ENCODE data around the gene RABGGTB. TPM values are rescaled to one million over a fixed set of nuclear protein-coding genes. Genes with fewer than 3 reads are reported as not detected.
"Not testable (repeated sequence)": the region's sequence is repeated elsewhere in the genome, so short reads cannot be mapped to it uniquely, and the experiment has no call there.

RABGGTB gene
- polyA plus RNA-seq, 3 donors: 6.5 to 84.2 (median 8.1) TPM

DNA sequence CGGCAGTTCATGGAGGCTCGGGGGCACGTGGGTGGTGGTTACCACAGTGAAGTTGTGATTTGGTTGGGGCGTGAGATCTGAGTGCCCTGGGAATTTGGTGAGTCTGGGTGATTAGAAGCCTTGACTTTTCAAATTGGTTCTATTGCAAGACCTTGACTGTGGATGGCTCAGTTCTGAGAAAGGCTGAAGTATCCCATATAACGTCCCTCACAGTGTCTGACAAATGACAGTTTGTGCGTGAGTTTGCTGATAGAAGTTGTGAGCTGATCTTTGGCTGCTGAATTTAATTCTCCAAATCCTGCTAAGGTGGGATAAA is 11.2 kb downstream of the RABGGTB start:
- H3K4me1 Mint-ChIP-seq: no peaks in the 10 kb centered on the region
- no peaks in the 10 kb centered on the region for H3K9me3 Mint-ChIP-seq
- H3K36me3 Mint-ChIP-seq: peaks cover 45 to 69% of the 10 kb centered on the region in 2 donors
- Histone ChIP-seq H3K9me3 (replicated peaks in 1 of 2; ENCODE audit: control insufficient read depth in 1 of 2, insufficient read depth in 1 of 2, low read length in 2 of 2) (no peaks in the 10 kb centered on the region), H4K20me1 (ENCODE audit: insufficient read depth, low read length) (peaks cover 44% of the 10 kb centered on the region), H3K4me1 (ENCODE audit: control insufficient read depth in 1 of 2, insufficient read depth in 2 of 2, low read length in 2 of 2) (no peaks in the 10 kb centered on the region), H3K27me3 (ENCODE audit: control insufficient read depth in 2 of 2, insufficient read depth in 2 of 2, low read length in 2 of 2) (no peaks in the 10 kb centered on the region), H3K9ac (ENCODE audit: insufficient read depth, low read length, poor library complexity, severe bottlenecking) (no peak overlapping the region), H2AFZ (ENCODE audit: insufficient read depth, low read depth, low read length, poor library complexity, severe bottlenecking) (no peak overlapping the region), H3K4me2 (replicated peaks; ENCODE audit: extremely low read depth, low read length, poor library complexity, severe bottlenecking) (no peak overlapping the region), H3K79me2 (ENCODE audit: insufficient read depth, low read length) (peaks cover 11% of the 10 kb centered on the region), H3K27ac (ENCODE audit: low read depth in 1 of 2, low read length in 2 of 2) (no peak overlapping the region), H3K36me3 (replicated peaks in 1 of 2; ENCODE audit: control insufficient read depth in 1 of 2, insufficient read depth in 2 of 2, low read length in 2 of 2) (peaks cover 52 to 67% of the 10 kb centered on the region in 2 donors), H3K4me3 (replicated peaks in 1 of 3; ENCODE audit: low read depth in 2 of 3, low read length in 3 of 3) (no peak overlapping the region)
- intact Hi-C loops (cut with micrococcal nuclease): no loop called here
- H3K27ac Mint-ChIP-seq: peak overlapping the region in 2 of 7 donors; percentile 29 to 66
- H3K27me3 Mint-ChIP-seq (ENCODE audit: low read depth in 3 of 3): no peaks in the 10 kb centered on the region
- TF ChIP-seq, protein P1, sequence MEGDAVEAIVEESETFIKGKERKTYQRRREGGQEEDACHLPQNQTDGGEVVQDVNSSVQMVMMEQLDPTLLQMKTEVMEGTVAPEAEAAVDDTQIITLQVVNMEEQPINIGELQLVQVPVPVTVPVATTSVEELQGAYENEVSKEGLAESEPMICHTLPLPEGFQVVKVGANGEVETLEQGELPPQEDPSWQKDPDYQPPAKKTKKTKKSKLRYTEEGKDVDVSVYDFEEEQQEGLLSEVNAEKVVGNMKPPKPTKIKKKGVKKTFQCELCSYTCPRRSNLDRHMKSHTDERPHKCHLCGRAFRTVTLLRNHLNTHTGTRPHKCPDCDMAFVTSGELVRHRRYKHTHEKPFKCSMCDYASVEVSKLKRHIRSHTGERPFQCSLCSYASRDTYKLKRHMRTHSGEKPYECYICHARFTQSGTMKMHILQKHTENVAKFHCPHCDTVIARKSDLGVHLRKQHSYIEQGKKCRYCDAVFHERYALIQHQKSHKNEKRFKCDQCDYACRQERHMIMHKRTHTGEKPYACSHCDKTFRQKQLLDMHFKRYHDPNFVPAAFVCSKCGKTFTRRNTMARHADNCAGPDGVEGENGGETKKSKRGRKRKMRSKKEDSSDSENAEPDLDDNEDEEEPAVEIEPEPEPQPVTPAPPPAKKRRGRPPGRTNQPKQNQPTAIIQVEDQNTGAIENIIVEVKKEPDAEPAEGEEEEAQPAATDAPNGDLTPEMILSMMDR (IDR thresholded peaks at IDR 0.05): no peak
- 94% methylated on average over 4 of the region's 6 CpGs for WGBS (ENCODE audit: insufficient coverage)
- no peak for DNase-seq
- no peak overlapping the region for H3K4me3 Mint-ChIP-seq

DNA sequence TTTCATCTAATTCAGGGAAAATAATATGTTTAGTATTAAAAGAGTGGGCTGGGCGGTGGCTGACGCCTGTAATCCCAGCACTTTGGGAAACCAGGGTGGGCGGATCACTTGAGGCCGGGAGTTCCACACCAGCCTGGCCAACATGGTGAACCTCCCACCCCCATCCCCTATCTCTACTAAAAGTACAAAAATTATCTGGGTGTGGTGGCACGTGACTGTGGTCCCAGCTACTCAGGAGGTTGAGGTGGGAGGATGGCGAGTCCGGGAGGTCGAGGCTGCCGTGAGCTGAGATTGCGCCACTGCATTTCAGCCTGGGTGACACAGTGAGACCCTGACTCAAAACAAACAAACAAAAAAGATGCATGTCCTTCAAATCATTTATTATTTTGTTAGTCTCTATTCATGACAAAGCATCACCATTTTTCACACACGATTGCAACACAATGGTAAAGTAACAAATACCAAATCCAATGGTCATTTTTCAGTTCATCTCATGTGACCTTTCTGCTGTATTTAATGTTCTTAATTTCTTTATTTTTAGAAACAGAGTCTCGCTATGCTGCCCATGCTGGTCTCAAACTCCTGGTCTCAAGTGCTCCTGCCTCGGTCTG is 11.7 kb downstream of the RABGGTB start:
- peaks cover 41 to 64% of the 10 kb centered on the region in 2 donors for H3K36me3 Mint-ChIP-seq
- no peak overlapping the region for H3K4me3 Mint-ChIP-seq
- Histone ChIP-seq H3K4me1 (ENCODE audit: control insufficient read depth in 1 of 2, insufficient read depth in 2 of 2, low read length in 2 of 2) (no peaks in the 10 kb centered on the region), H3K27ac (ENCODE audit: low read depth in 1 of 2, low read length in 2 of 2) (no peak overlapping the region), H4K20me1 (ENCODE audit: insufficient read depth, low read length) (peaks cover 39% of the 10 kb centered on the region), H3K79me2 (ENCODE audit: insufficient read depth, low read length) (peaks cover 11% of the 10 kb centered on the region), H3K9me3 (replicated peaks in 1 of 2; ENCODE audit: control insufficient read depth in 1 of 2, insufficient read depth in 1 of 2, low read length in 2 of 2) (no peaks in the 10 kb centered on the region), H3K4me3 (replicated peaks in 1 of 3; ENCODE audit: low read depth in 2 of 3, low read length in 3 of 3) (no peak overlapping the region), H2AFZ (ENCODE audit: insufficient read depth, low read depth, low read length, poor library complexity, severe bottlenecking) (no peak overlapping the region), H3K27me3 (ENCODE audit: control insufficient read depth in 2 of 2, insufficient read depth in 2 of 2, low read length in 2 of 2) (no peaks in the 10 kb centered on the region), H3K9ac (ENCODE audit: insufficient read depth, low read length, poor library complexity, severe bottlenecking) (no peak overlapping the region), H3K36me3 (replicated peaks in 1 of 2; ENCODE audit: control insufficient read depth in 1 of 2, insufficient read depth in 2 of 2, low read length in 2 of 2) (peaks cover 47 to 62% of the 10 kb centered on the region in 2 donors), H3K4me2 (replicated peaks; ENCODE audit: extremely low read depth, low read length, poor library complexity, severe bottlenecking) (no peak overlapping the region)
- DNase-seq: no peak
- TF ChIP-seq, protein P1 (IDR thresholded peaks at IDR 0.05): no peak
- no peaks in the 10 kb centered on the region for H3K4me1 Mint-ChIP-seq
- 87% methylated on average over 3 of the region's 13 CpGs for WGBS (ENCODE audit: insufficient coverage)
- H3K27ac Mint-ChIP-seq: peak overlapping the region in 1 of 7 donors; percentile 46
- H3K9me3 Mint-ChIP-seq: no peaks in the 10 kb centered on the region
- no peaks in the 10 kb centered on the region for H3K27me3 Mint-ChIP-seq (ENCODE audit: low read depth in 3 of 3)
- intact Hi-C loops (cut with micrococcal nuclease): no loop called here

DNA sequence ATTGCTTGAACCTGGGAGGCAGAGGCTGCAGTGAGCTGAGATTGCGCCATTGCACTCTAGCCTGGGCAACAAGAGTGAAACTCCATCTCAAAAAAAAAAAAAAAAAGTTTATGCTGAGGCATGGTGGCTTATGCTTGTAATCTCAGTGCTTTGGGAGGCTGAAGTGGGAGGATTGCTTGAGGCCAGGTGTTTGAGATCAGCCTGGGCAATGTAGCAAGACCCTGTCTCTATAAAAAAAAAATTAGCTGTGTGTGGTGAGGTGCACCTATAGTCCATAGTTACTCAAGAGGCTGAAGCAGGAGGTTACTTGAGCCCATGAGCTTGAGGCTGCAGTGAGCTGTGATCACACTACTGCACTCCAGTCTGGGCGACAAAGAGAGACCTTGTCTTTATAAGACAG is 15.4 kb downstream of the RABGGTB start:
- H3K27ac ChIP-seq (ENCODE audit: low read depth in 1 of 2, low read length in 2 of 2); H4K20me1 ChIP-seq (ENCODE audit: insufficient read depth, low read length); H3K27me3 ChIP-seq (ENCODE audit: control insufficient read depth in 2 of 2, insufficient read depth in 2 of 2, low read length in 2 of 2); H3K9me3 ChIP-seq (replicated peaks in 1 of 2; ENCODE audit: control insufficient read depth in 1 of 2, insufficient read depth in 1 of 2, low read length in 2 of 2); H2AFZ ChIP-seq (ENCODE audit: insufficient read depth, low read depth, low read length, poor library complexity, severe bottlenecking); H3K4me1 Mint-ChIP-seq; H3K27ac Mint-ChIP-seq; H3K9ac ChIP-seq (ENCODE audit: insufficient read depth, low read length, poor library complexity, severe bottlenecking); H3K4me3 Mint-ChIP-seq; H3K27me3 Mint-ChIP-seq (ENCODE audit: low read depth in 3 of 3); H3K4me2 ChIP-seq (replicated peaks; ENCODE audit: extremely low read depth, low read length, poor library complexity, severe bottlenecking); H3K4me3 ChIP-seq (replicated peaks in 1 of 3; ENCODE audit: low read depth in 2 of 3, low read length in 3 of 3); H3K79me2 ChIP-seq (ENCODE audit: insufficient read depth, low read length); H3K4me1 ChIP-seq (ENCODE audit: control insufficient read depth in 1 of 2, insufficient read depth in 2 of 2, low read length in 2 of 2); H3K9me3 Mint-ChIP-seq; DNase-seq; intact Hi-C loops (cut with micrococcal nuclease): not testable (repeated sequence)
- peaks cover 12 to 26% of the 10 kb centered on the region in 2 donors for H3K36me3 Mint-ChIP-seq
- WGBS (ENCODE audit: insufficient coverage): no CpG with 5 or more reads among the region's 2 CpGs
- H3K36me3 ChIP-seq (replicated peaks in 1 of 2; ENCODE audit: control insufficient read depth in 1 of 2, insufficient read depth in 2 of 2, low read length in 2 of 2): peaks cover 10 to 25% of the 10 kb centered on the region in 2 donors
